ENCODE measurements around the gene HUNK. TPM values are rescaled to one million over a fixed set of nuclear protein-coding genes. Genes with fewer than 3 reads are reported as not detected.

HUNK gene
- total RNA-seq, 1 experiment from 2014 or later: not detected

- DNase-seq: no peak
- BruUV-seq (replicated peaks): no TSS peak
- Histone ChIP-seq H3K36me3 (ENCODE audit: low read depth) (no peaks in the 10 kb centered on the region), H2AFZ (no peak overlapping the region), H3K4me2 (no peak overlapping the region), H3F3A (ENCODE audit: insufficient read depth, low read depth) (no peaks in the 10 kb centered on the region), H3K9me2 (ENCODE audit: insufficient read depth) (no peaks in the 10 kb centered on the region), H3K79me2 (ENCODE audit: low read depth) (no peaks in the 10 kb centered on the region), H3K27ac (no peak overlapping the region), H3K9me3 (ENCODE audit: insufficient read depth, low read depth) (no peaks in the 10 kb centered on the region), H3K4me3 (no peak overlapping the region), H3K27me3 (ENCODE audit: insufficient read depth, low read depth) (peaks cover 49% of the 10 kb centered on the region), H4K20me1 (ENCODE audit: insufficient read depth) (no peaks in the 10 kb centered on the region), H3K4me1 (replicated peaks; ENCODE audit: insufficient read depth) (no peaks in the 10 kb centered on the region)
- no peak for TF ChIP-seq EZH2 (IDR thresholded peaks at IDR 0.05; ENCODE audit: low read depth)
- TF ChIP-seq, protein P1, sequence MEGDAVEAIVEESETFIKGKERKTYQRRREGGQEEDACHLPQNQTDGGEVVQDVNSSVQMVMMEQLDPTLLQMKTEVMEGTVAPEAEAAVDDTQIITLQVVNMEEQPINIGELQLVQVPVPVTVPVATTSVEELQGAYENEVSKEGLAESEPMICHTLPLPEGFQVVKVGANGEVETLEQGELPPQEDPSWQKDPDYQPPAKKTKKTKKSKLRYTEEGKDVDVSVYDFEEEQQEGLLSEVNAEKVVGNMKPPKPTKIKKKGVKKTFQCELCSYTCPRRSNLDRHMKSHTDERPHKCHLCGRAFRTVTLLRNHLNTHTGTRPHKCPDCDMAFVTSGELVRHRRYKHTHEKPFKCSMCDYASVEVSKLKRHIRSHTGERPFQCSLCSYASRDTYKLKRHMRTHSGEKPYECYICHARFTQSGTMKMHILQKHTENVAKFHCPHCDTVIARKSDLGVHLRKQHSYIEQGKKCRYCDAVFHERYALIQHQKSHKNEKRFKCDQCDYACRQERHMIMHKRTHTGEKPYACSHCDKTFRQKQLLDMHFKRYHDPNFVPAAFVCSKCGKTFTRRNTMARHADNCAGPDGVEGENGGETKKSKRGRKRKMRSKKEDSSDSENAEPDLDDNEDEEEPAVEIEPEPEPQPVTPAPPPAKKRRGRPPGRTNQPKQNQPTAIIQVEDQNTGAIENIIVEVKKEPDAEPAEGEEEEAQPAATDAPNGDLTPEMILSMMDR (conservative IDR thresholded peaks at IDR 0.05): no peak
- CTCF ChIA-PET: no interaction called here
- POLR2A ChIA-PET (ENCODE audit: unreplicated experiment): no interaction called here
- intact Hi-C loops (cut with micrococcal nuclease; ENCODE audit: unreplicated experiment): no loop called here
Observed at GRCh38 chr21:31967334-31967733, 94.5 kb downstream of the HUNK start.

DNA sequence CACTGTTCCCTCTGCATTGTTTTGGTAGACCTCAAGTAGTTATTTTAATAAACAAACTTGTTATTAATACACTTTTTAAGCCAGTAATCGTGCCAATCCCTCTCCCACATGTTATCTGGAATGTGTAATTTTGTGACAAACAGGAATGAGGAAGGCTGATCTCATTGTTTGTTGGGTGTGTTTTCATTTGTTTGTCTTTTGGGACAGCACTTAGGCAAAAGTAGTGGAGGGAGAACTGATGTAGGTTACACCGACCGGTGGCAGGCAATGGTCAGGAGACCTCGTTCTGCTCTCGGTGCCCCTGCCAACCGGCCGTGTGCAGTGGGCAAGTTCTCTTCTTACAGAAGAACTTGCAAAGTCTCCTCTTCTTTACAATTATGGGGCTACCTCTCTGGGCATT lies 99.8 kb downstream of the HUNK start:
- Histone ChIP-seq H3K36me3 (ENCODE audit: low read depth) (no peaks in the 10 kb centered on the region), H3K27me3 (ENCODE audit: insufficient read depth, low read depth) (peaks cover 40% of the 10 kb centered on the region), H3F3A (ENCODE audit: insufficient read depth, low read depth) (no peaks in the 10 kb centered on the region), H3K4me3 (no peak overlapping the region), H3K4me1 (replicated peaks; ENCODE audit: insufficient read depth) (no peaks in the 10 kb centered on the region), H3K9me3 (ENCODE audit: insufficient read depth, low read depth) (no peaks in the 10 kb centered on the region), H4K20me1 (ENCODE audit: insufficient read depth) (no peaks in the 10 kb centered on the region), H3K27ac (no peak overlapping the region), H3K4me2 (no peak overlapping the region), H3K79me2 (ENCODE audit: low read depth) (no peaks in the 10 kb centered on the region), H3K9me2 (ENCODE audit: insufficient read depth) (no peaks in the 10 kb centered on the region), H2AFZ (no peak overlapping the region)
- CTCF ChIA-PET: no interaction called here
- intact Hi-C loops (cut with micrococcal nuclease; ENCODE audit: unreplicated experiment): no loop called here
- no peak for DNase-seq
- no peak for TF ChIP-seq EZH2 (IDR thresholded peaks at IDR 0.05; ENCODE audit: low read depth)
- TF ChIP-seq, protein P1 (conservative IDR thresholded peaks at IDR 0.05): no peak
- POLR2A ChIA-PET (ENCODE audit: unreplicated experiment): no interaction called here
- BruUV-seq (replicated peaks): no TSS peak

DNA sequence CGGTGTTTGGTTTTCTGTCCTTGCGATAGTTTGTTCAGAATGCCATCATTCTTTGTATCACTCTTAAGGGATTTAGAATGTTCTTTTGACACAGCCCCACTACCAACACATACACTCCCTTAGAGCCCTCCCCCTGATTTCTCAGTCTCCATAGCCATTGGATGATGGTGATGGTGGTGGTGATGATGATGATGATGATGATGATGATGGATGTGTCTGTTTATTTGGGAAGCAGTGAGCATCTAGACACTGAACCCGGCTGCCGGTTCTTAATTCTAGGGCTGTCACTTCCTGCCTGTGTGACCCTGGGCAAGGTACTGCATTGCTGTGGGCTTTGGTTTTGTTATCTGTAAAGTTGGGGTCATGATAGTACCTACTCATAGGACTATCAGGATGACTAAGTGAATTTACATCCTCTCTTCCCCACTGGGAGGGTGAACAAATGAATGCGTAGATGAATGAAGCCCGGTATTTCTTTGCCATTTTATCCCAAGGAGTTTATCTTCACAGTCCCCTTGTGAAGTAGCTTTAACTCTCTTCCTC lies 100.7 kb downstream of the HUNK start:
- H3K27me3 ChIP-seq (ENCODE audit: insufficient read depth, low read depth): peaks cover 38% of the 10 kb centered on the region
- H3K27ac ChIP-seq: no peak overlapping the region
- H3K9me3 ChIP-seq (ENCODE audit: insufficient read depth, low read depth): no peaks in the 10 kb centered on the region
- POLR2A ChIA-PET (ENCODE audit: unreplicated experiment): no interaction called here
- H3K4me3 ChIP-seq: no peak overlapping the region
- no peak overlapping the region for H2AFZ ChIP-seq
- no peaks in the 10 kb centered on the region for H3K36me3 ChIP-seq (ENCODE audit: low read depth)
- H3K79me2 ChIP-seq (ENCODE audit: low read depth): no peaks in the 10 kb centered on the region
- no peaks in the 10 kb centered on the region for H4K20me1 ChIP-seq (ENCODE audit: insufficient read depth)
- DNase-seq: no peak
- no peaks in the 10 kb centered on the region for H3K4me1 ChIP-seq (replicated peaks; ENCODE audit: insufficient read depth)
- no peak overlapping the region for H3K4me2 ChIP-seq
- TF ChIP-seq, protein P1 (conservative IDR thresholded peaks at IDR 0.05): no peak
- TF ChIP-seq EZH2 (IDR thresholded peaks at IDR 0.05; ENCODE audit: low read depth): no peak
- no TSS peak for BruUV-seq (replicated peaks)
- CTCF ChIA-PET: no interaction called here
- intact Hi-C loops (cut with micrococcal nuclease; ENCODE audit: unreplicated experiment): no loop called here
- H3F3A ChIP-seq (ENCODE audit: insufficient read depth, low read depth): no peaks in the 10 kb centered on the region
- H3K9me2 ChIP-seq (ENCODE audit: insufficient read depth): no peaks in the 10 kb centered on the region

Measured in PC-9 (cell line).